Cardiac muscle cell (in vitro differentiated cells and primary cell): ENCODE results near the gene SPTLC3. TPM values are rescaled to one million over a fixed set of nuclear protein-coding genes. Genes with fewer than 3 reads are reported as not detected.

Source experiments
- DNase-seq, 2 donors: peaks; one replicate each; pipeline versions ENCODE4 v3.0.0 to v3.0.0-alpha.2; 2010 to 2017; ENCODE audit warnings: low read depth in 1 of 2, low spot score in 1 of 2
- H3K27ac ChIP-seq: fragments of 200-600 bp; sonication (generic); 2 replicates; pipeline ENCODE4 v1.5.1; 2016
- H3K27me3 ChIP-seq: fragments of 200-600 bp; sonication (generic); 2 replicates; pipeline ENCODE4 v1.6.0; 2016; ENCODE audit warnings: control low read depth
- H3K36me3 ChIP-seq: fragments of 200-600 bp; sonication (generic); 2 replicates; pipeline ENCODE4 v1.5.1; 2016; ENCODE audit warnings: control low read depth
- H3K4me1 ChIP-seq: fragments of 200-600 bp; sonication (generic); 2 replicates; pipeline ENCODE4 v1.8.1; 2017; ENCODE audit warnings: low read depth, mild to moderate bottlenecking, mixed run types
- H3K4me3 ChIP-seq: fragments of 200-600 bp; sonication (generic); 2 replicates; pipeline ENCODE4 v1.5.1; 2016; ENCODE audit warnings: mild to moderate bottlenecking
- H3K9me3 ChIP-seq: fragments of 200-600 bp; sonication (generic); 2 replicates; pipeline ENCODE4 v1.5.1; 2017; ENCODE audit warnings: low read depth, mild to moderate bottlenecking, control low read depth
- polyA plus RNA-seq: library from polyadenylated mRNA; unstranded; fragments of >200 nt; fragmentation: Nextera tagmentation; extraction: Ambion mirVana; gene quantifications from 2 replicates; pipeline ENCODE4 v1.2.1, GENCODE V29; 2016
- total RNA-seq: library from RNA; depleted of rRNA; stranded (reverse); fragments of >200 nt; gene quantifications from 2 replicates; pipeline ENCODE4 v1.2.3, GENCODE V29; 2016
- TF ChIP-seq, protein P1 (sequence below): IDR thresholded peaks from 2 replicates; pipeline ENCODE4 v1.5.1; 2012; ENCODE audit warnings: low read depth, mild to moderate bottlenecking, low read length

The SPTLC3 gene
- total RNA-seq (2.2 and 2.6 TPM in 2 replicates), polyA plus RNA-seq (3.2 and 6.2 TPM in 2 replicates)

DNA sequence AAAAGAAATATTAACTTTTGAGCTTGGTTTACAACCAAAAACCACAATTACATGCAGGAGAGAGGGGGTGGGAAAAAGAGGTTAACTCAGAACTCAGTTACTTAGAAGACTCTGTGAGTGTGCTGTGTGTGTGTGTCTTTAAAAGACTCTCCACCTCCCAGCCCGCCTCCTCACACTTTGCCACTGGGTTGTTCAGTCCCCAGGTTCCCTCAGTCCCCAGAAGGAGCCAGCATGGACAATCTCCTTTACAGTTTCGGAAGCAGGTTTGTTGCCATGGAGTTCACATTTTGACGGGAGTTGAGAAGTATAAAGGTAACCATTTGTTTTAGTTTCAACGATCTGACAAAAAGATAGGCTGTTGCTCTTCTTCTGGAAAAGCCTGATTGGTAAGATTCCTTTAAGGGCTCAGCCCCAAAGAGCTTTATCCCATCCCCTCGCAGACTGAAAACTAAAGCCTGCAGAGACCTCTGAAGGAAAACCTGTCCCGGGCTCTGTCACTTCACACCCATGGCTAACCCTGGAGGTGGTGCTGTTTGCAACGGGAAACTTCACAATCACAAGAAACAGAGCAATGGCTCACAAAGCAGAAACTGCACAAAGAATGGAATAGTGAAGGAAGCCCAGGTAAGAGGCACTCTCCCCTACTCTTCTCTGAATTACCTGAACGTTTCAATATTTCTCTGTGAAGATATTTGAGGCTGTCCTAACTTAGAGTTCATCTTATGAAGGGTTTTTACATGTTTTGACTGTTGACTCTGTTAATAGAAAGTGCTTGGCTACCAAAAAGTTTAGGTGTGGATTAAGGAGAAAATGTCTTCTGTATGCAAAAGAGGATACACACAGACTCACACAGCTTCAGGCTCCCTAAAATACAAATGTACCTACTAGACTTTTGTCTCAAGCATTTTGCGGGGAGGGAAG is at the start of gene SPTLC3:
Gene SPTLC3, plus strand, starts transcription at position 212 of the 921 bp plus-strand sequence. Its CDS starts 296 bp downstream, at position 508.
- no peaks in the 10 kb centered on the region for H3K36me3 ChIP-seq
- H3K27ac ChIP-seq: peak within 1 kb of the TSS; percentile 67
- H3K27me3 ChIP-seq: no peaks in the 10 kb centered on the region
- TF ChIP-seq, protein P1, sequence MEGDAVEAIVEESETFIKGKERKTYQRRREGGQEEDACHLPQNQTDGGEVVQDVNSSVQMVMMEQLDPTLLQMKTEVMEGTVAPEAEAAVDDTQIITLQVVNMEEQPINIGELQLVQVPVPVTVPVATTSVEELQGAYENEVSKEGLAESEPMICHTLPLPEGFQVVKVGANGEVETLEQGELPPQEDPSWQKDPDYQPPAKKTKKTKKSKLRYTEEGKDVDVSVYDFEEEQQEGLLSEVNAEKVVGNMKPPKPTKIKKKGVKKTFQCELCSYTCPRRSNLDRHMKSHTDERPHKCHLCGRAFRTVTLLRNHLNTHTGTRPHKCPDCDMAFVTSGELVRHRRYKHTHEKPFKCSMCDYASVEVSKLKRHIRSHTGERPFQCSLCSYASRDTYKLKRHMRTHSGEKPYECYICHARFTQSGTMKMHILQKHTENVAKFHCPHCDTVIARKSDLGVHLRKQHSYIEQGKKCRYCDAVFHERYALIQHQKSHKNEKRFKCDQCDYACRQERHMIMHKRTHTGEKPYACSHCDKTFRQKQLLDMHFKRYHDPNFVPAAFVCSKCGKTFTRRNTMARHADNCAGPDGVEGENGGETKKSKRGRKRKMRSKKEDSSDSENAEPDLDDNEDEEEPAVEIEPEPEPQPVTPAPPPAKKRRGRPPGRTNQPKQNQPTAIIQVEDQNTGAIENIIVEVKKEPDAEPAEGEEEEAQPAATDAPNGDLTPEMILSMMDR: peak; percentile 13
- peak; percentile 49 to 51 for DNase-seq
- H3K4me3 ChIP-seq: peak within 1 kb of the TSS; percentile 24
- no peaks in the 10 kb centered on the region for H3K9me3 ChIP-seq
- H3K4me1 ChIP-seq: peaks cover 17% of the 10 kb centered on the region

DNA sequence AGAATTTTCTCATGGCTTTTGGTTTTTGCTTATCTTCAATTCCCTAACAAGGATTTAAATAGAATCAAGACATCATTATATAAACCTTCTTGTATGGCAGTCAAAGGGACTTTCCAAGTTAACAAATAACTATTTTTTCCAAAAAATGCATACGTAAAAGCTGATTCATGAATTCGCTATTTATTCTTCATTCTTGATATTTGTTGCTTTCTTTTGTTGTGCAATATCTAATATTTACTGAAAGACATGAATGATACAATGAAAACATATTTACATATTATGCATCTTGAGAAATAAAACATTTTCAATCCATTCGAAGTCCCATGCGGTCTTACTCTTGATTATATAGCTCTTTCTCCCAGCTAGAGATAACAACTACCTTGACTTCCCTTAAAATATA is 47.0 kb upstream of the SPTLC3 start:
- DNase-seq: no peak
- H3K36me3 ChIP-seq: no peaks in the 10 kb centered on the region
- H3K4me3 ChIP-seq: no peak overlapping the region
- H3K4me1 ChIP-seq: peaks cover 4% of the 10 kb centered on the region
- H3K27ac ChIP-seq: no peak overlapping the region
- TF ChIP-seq, protein P1: no peak
- no peaks in the 10 kb centered on the region for H3K9me3 ChIP-seq
- no peaks in the 10 kb centered on the region for H3K27me3 ChIP-seq

DNA sequence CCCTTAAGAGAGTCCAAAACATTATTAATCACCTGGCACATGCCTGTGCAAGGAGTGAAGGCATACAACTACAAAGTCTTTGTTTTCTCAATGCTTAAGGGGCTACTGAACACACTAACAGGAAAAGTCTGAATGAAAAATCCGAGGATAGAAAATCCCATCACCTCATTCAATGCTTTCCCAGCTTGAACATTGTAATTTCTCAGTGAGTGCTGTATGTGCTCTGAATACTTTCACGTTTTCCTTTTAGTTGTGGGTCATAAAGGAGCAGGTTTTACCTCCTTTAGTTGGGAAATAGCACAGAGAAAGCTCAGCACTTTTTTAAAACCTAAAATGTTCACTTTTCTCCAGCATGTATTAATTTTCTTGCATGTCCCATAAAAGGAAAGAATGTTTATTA is 45.9 kb upstream of the SPTLC3 start:
- no peaks in the 10 kb centered on the region for H3K27me3 ChIP-seq
- no peaks in the 10 kb centered on the region for H3K9me3 ChIP-seq
- H3K27ac ChIP-seq: no peak overlapping the region
- H3K36me3 ChIP-seq: no peaks in the 10 kb centered on the region
- DNase-seq: no peak
- TF ChIP-seq, protein P1: no peak
- no peak overlapping the region for H3K4me3 ChIP-seq
- peaks cover 4% of the 10 kb centered on the region for H3K4me1 ChIP-seq

DNA sequence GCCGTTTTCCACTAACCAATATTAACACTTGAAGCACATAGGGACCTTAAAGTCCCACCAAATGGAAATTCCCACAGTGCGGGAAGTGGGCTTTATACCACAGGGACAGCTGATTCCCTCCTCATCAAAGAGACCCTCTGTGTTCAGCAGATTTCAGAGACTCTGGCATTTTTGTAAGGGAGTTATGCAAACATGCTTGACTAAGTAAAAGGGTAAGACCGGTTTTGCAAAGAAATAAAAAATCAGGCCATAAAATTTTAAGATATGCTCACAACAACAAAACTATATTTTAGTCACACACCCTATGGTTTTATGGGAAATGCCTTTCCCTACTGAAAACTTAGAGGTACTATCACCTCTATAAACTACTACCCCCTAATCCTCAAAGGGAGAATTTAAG is 45.4 kb upstream of the SPTLC3 start:
- H3K36me3 ChIP-seq: no peaks in the 10 kb centered on the region
- no peak overlapping the region for H3K4me3 ChIP-seq
- DNase-seq: no peak
- H3K27ac ChIP-seq: no peak overlapping the region
- TF ChIP-seq, protein P1: no peak
- peaks cover 4% of the 10 kb centered on the region for H3K4me1 ChIP-seq
- H3K27me3 ChIP-seq: no peaks in the 10 kb centered on the region
- no peaks in the 10 kb centered on the region for H3K9me3 ChIP-seq

DNA sequence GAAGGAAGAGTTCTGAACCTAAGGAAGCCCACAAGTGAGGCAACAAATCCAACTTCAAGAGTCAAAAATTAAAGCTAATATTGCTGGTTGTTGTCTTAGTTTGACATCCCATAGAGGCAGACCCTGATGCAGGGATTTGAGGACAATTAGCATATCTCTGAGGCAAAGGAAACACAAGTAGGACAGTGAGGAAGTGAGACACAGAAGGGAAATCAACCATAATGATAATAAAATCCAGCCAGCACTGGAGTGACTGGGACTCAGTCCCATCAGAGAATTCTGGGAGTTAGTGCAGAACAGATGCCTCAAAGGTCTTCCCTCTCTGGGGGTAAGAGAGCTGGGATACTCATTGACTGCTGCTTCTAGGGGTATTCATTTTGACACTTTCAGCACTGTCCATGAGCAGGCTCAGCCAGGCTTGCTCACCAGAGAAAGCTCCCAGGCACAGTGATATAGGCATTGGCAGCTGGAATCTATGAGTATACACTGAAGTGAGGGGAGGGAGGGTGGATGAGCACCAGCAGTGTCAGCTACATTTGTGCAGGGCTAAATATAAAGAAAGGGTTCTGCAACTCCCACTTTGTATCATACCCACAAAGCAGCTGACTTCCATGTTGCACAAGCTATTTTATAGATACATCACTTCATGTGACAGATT is 43.4 kb upstream of the SPTLC3 start:
- TF ChIP-seq, protein P1: no peak
- no peaks in the 10 kb centered on the region for H3K9me3 ChIP-seq
- H3K4me3 ChIP-seq: no peak overlapping the region
- no peaks in the 10 kb centered on the region for H3K27me3 ChIP-seq
- DNase-seq: no peak
- no peak overlapping the region for H3K27ac ChIP-seq
- H3K4me1 ChIP-seq: peaks cover 4% of the 10 kb centered on the region
- H3K36me3 ChIP-seq: no peaks in the 10 kb centered on the region
